SKM-1 (cell line): Measurements from ENCODE around the gene SFRP5.
A peak's percentile ranks its signal among the peaks of the same experiment; 100 is the strongest.

Experiments
- DNase-seq: peaks from one replicate; lab custom pipeline; 2025; ENCODE audit not compliant: unreplicated experiment; lab: John Stamatoyannopoulos, UW

Gene SFRP5

DNA sequence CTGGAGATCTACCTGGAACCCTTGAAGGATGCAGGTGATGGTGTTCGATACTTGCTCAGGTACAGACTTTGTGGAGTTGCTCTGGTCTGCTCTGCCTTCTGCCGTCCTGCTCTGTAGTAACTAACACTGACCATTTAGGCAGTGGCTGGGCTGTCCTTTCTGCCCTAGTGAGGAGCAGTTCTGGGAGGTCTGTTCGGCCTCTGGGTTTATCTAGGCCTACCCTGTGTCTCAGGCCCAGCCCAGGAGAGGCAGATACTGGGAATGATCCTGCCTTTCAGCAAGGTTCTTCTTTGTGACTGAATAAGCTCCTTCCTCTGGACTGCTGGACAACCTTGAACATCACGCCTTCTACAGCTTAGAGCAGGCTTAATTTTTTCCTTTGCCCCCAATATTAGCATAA lies 33.2 kb downstream of the SFRP5 start:
- no peak for DNase-seq

GRCh38 chr10:97737770-97738265 lies 34.0 kb downstream of the SFRP5 start:
- no peak for DNase-seq

DNA sequence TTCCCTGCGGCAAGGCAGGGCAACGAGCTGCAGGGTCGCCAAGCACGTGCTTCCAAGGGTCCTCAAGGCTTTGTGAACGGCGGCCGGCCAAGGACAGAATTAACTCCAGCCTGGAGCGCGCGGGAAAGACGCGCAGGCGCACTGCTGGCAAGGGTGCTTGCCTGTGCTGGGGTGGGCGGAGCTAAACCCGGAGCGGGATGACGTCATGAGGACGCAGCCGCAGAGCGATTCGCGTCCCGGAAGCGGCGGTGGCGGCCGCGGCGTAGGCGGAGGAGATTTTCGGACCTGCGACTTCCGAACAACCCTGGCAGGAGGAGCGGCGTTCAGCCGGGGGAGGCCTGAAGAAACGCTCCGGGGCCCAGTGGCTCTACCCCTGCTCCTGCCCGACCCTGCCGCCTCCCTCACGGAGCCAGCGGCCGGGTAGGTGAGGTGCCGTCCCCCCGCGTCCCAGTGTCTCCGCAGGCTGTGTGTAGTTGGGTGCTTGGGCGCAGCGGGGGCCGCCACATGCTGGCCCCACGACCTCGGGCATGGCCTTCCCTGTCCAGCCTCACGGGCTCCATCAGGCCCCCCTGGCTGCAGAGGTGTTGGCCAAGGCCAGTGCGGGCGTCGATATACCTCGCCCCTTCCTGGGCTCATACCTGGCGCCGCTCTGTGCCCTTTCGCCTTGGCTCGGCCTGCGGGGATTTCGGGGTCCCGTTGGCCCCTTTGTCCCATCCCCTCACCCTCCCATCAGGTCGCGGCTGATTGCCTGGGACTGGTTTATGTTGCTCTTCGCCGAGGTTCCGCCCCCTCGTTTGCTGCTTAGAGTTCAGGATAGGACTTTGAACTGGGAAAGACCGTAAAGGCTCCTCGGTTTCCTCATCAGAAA lies 34.7 kb downstream of the SFRP5 start, which contains the start of gene ZFYVE27:
ZFYVE27 (plus strand) TSS at position 227 of the 868 bp plus-strand sequence. CDS start 1,350 bp downstream, outside the sequence.
- DNase-seq, result peak; percentile 83

DNA sequence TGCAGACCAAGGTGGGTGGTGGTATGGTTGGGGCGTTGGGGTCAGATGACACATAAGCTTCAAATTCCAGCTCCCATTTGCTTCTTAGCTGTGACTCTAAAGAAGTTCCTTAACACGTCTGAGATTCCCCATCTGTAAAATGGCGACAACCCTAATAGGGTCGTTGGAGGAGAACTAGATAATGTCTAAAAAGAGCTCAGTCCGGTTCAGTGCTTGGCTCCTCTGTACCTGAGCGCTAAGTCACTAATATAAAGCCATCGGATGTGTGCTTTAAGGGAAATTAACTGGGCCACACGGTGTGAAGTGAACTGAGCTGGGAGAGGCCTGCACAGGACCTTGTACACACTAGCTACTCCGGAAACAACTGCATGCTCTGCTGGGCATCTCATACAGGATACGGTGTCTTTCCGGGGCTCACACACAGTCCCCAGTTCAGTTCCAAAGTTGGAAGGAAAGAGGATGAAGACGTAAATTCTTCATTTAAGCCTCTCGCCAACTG lies 35.3 kb downstream of the SFRP5 start:
- DNase-seq, result no peak

- DNase-seq, result no peak
Observed at GRCh38 chr10:97734021-97734420, 37.8 kb downstream of the SFRP5 start.

DNA sequence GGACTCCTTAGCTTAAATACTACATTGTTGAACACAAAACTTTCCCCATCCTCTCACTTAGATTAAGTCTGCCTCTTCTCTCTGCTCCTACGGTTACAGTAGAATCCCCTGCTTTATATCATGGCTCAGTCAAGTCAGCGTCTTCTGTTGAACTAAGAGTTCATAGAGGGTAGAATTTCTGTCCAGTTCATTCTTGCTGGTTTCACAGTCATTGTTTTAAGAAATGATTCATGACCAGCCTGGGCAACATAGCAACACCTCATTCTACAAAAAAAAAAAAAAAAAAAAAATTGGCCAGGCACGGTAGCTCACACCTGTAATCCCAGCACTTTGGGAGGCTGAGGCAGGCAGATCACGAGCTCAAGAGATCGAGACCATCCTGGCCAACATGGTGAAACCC lies 38.5 kb downstream of the SFRP5 start:
- no peak for DNase-seq

- no peak for DNase-seq
Observed at GRCh38 chr10:97732052-97732359, 39.8 kb downstream of the SFRP5 start.

DNA sequence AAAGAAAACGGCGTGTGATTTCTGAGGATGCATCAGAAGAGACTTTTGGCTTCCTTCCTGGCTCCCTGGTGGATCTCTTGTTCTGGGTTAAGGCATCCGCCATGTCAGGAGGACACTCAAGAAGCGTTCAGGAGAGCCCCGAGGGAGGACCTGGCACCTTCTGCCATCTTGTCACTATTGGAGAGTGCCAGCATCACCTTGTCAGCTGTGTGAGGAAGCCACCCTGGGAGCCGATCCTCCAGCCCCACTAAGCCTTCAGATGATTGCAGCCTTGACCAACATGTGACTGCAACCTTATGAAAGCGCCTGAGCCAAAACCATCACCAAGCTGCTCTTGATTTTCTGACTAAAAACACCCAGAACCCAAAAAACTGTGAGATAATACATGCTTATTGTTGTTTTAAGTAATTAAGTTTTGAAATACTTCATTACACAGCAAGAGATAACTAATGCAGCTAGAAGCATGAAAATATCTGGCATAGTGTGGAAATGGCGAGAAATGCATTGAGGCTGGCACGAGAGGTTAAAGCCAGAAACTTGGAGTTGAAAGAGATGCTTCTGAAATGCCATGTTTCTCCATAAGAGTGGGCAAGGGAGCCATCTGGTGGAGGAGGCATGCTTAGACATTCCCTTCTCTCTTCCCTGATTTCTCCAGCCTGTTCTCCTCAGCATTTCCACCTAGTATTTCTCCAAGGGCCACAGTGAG lies 40.3 kb downstream of the SFRP5 start:
- DNase-seq, result peak; percentile 83

- DNase-seq, result peak; percentile 44
Observed at GRCh38 chr10:97729014-97729413, 42.8 kb downstream of the SFRP5 start.

DNA sequence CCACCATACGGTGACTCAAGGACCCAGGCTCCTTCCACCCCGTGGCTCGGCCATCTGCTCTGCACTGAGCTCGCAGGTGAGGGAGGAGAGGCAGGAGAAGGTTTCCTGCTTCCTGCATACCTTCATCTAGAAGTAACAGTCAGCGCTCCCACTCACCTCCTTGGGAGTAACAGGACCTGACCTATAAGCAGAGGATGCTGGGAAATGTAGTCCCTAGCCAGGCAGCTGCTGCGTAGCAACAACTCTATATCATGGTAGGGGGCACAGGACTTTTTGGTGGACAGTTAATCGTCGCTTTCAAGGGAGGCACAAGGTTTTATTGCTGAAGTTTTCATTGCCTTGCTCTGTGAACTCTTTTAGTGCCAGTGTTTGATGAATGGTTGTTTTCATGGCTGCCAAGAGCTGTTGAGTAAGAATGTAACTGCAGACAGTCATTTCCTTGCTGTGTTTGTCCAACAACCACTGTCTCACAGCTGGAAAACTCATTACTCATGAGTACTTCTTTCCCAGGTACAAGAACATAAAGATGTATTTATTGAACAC lies 45.1 kb downstream of the SFRP5 start:
- no peak for DNase-seq

- peak; percentile 50 for DNase-seq
Observed at GRCh38 chr10:97724341-97724941, 47.4 kb downstream of the SFRP5 start.

DNA sequence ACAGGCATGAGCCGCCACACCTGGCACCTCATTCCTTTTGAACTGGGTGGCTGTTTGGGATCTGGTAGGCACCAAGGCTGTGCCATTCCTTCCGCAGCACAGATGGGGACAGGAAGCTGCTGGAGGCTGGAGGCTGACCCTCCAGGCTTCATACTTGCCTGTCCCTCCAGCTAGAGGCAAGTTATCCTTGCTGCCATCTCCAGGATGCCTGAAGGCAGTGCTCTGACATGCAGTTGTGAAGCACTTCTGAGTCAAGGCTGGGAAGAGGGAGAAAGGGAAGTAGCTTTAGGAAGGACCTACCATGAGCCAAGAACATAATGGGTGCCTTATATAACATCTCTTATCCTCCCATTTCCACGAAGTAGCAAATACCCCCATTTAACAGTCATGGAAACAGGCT lies 48.8 kb downstream of the SFRP5 start:
- no peak for DNase-seq

DNA sequence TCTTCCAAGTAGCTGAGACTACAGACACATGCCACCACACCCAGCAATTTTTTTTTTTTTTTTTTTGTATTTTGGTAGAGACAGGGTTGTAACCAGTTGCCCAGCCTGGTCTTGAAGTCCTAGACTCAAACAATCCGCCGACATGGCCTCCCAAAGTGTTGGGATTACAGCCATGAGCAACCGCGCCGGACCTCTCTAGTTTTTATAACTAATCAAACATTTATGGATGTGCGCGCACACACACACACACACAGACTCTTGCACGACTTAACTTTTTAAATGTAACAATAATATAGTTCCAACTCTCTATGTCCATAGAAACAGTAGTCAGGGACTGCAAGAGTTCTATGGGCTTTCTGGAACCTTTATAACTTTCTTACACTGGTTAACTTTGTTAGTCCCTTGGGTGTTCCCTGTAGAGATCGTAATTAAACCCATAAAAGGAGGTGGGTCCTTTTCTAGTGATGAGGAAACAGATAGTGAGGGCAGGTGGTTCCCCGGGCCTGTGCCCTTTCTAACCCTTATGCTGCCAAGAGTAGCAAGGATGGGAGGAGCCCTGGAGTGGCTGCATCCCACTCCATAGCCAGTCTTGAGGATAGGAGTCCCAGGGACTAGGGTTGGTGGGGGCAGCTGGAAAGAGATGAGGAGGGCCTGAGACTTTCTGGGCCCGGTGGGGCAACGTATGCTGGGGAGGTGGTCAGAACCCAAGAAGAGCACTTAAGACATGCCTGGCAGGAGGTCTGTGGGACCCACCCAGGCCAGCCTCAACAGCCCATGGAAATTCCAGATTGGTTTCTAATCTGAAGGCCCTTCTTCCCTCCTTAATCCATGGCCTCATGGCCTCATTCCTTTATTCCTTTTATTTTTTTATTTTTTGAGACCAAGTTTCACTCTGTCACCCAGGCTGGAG lies 49.7 kb downstream of the SFRP5 start:
- no peak for DNase-seq

GRCh38 chr10:97719602-97720001 lies 52.2 kb downstream of the SFRP5 start:
- DNase-seq, result no peak

- no peak for DNase-seq
Observed at GRCh38 chr10:97718659-97719142, 53.1 kb downstream of the SFRP5 start.

GRCh38 chr10:97718178-97718577 lies 53.6 kb downstream of the SFRP5 start:
- peak; percentile 45 for DNase-seq

DNA sequence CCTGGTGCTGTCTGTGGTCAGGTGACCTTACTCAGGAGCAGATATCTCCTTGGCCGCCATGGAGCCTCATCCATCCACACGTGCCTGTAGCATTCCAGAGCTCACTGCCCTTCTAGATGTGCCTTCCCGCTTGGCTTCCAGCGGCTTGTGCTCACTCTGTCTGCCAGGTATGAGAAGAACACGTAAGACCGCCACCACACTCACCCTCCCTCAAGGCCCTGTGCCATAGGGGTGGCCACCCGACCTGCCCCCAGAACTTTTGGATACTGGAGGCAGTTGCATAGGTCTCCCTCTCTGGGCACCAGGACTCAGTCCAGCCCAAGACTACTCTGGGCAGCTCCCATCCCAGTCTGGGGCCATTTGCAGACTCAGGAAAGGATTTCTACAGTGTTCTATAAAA lies 54.2 kb downstream of the SFRP5 start:
- no peak for DNase-seq
